ENCODE data around the gene SRC. TPM values are rescaled to one million over a fixed set of nuclear protein-coding genes. Genes with fewer than 3 reads are reported as not detected.

Gene SRC
- total RNA-seq, 4 donors from 2014 or later = 21.8 to 30.9 (median 25.1) TPM

GRCh38 chr20:37376791-37377190 lies 30.9 kb downstream of the SRC start:
- no peak for DNase-seq (ENCODE audit: low spot score in 2 of 2)
- no peak overlapping the region for H3K4me3 ChIP-seq (ENCODE audit: low read depth, poor library complexity, severe bottlenecking)
- WGBS, 2 donors = 76 to 100% methylated on average over 5 to 6 of the region's 6 CpGs
- TF ChIP-seq CTCF (IDR thresholded peaks at IDR 0.05) (no peak), POLR2A (IDR thresholded peaks at IDR 0.05) (no peak)
- intact Hi-C loops (cut with DNase I; ENCODE audit: low total_unique reads) = no loop called here

GRCh38 chr20:37377346-37378081 lies 31.6 kb downstream of the SRC start:
- WGBS, 2 donors = 88 to 92% methylated on average over 5 of the region's 5 CpGs
- no peak overlapping the region for H3K4me3 ChIP-seq (ENCODE audit: low read depth, poor library complexity, severe bottlenecking)
- no peak for TF ChIP-seq POLR2A (IDR thresholded peaks at IDR 0.05)
- no peak for TF ChIP-seq CTCF (IDR thresholded peaks at IDR 0.05)
- intact Hi-C loops (cut with DNase I; ENCODE audit: low total_unique reads) = no loop called here
- DNase-seq (ENCODE audit: low spot score in 2 of 2) = no peak

- intact Hi-C loops (cut with DNase I; ENCODE audit: low total_unique reads) = no loop called here
- WGBS, 2 donors = 93 to 96% methylated on average over 6 of the region's 6 CpGs
These were observed 32.5 kb downstream of the SRC start for GRCh38 chr20:37378420-37378784.

GRCh38 chr20:37378785-37379598 lies 33.1 kb downstream of the SRC start:
- 79 to 87% methylated on average over 24 of the region's 24 CpGs for WGBS, 2 donors
- no peak for DNase-seq (ENCODE audit: low spot score in 2 of 2)
- no peak for TF ChIP-seq CTCF (IDR thresholded peaks at IDR 0.05)
- no peak overlapping the region for H3K4me3 ChIP-seq (ENCODE audit: low read depth, poor library complexity, severe bottlenecking)
- intact Hi-C loops (cut with DNase I; ENCODE audit: low total_unique reads) = no loop called here

More at GRCh38 chr20:37378420-37378784, 32.5 kb downstream of the SRC start:
- no peak overlapping the region for H3K4me3 ChIP-seq (ENCODE audit: low read depth, poor library complexity, severe bottlenecking)
- DNase-seq (ENCODE audit: low spot score in 2 of 2) = no peak
- TF ChIP-seq CTCF (IDR thresholded peaks at IDR 0.05) (no peak), POLR2A (IDR thresholded peaks at IDR 0.05) (no peak)

- TF ChIP-seq POLR2A (IDR thresholded peaks at IDR 0.05) (no peak), CTCF (IDR thresholded peaks at IDR 0.05) (no peak)
- intact Hi-C loops (cut with DNase I; ENCODE audit: low total_unique reads) = loop anchor here (10.0 kb wide), 1 partner anchor 155 kb away; no protein-coding TSS in a partner anchor
These were observed 34.3 kb downstream of the SRC start for GRCh38 chr20:37379967-37380828.

More at GRCh38 chr20:37379967-37380828, 34.3 kb downstream of the SRC start:
- DNase-seq (ENCODE audit: low spot score in 2 of 2) = no peak
- no peak overlapping the region for H3K4me3 ChIP-seq (ENCODE audit: low read depth, poor library complexity, severe bottlenecking)
- 84 to 89% methylated on average over 14 of the region's 14 CpGs for WGBS, 2 donors

Data from lower leg skin (tissue), 4 donors.